CMK (cell line): ENCODE measurements around the gene OR2W1.

Source experiments
- DNase-seq: peaks from one replicate; pipeline ENCODE4 v3.0.0-alpha.2; 2010; ENCODE audit warnings: low read depth

Gene OR2W1

DNA sequence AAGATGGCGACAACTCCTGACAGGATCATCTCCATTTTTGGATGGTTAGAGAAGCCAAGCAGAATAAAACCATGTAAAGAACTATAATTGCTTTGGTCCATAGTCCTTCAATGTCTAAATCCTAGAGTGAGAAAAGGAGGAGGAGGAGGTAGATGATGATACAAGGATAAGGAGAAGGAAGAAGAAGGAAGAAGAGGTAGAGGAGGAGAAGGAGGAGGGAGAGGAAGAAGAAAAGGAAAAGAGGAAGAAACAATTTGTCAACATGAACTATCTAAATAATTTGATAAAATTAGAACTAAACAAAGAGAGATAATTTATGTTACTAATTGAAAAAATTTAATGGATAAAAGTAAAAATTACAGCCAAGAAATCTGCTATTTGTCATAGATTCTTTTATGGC is at the start of gene OR2W1:
OR2W1 (minus strand) TSS at position 101 of the 400 bp plus-strand sequence; CDS start at position 101, 0 bp downstream.
- no peak for DNase-seq

GRCh38 chr6:29092957-29093356 is 48.0 kb upstream of the OR2W1 start:
- DNase-seq = no peak

- no peak for DNase-seq
These were observed 42.2 kb upstream of the OR2W1 start, which contains the start of gene OR2B3 for GRCh38 chr6:29087213-29087612. Gene OR2B3, minus strand, starts transcription at chr6:29087313. Its CDS starts 65 bp downstream, at chr6:29087248.

DNA sequence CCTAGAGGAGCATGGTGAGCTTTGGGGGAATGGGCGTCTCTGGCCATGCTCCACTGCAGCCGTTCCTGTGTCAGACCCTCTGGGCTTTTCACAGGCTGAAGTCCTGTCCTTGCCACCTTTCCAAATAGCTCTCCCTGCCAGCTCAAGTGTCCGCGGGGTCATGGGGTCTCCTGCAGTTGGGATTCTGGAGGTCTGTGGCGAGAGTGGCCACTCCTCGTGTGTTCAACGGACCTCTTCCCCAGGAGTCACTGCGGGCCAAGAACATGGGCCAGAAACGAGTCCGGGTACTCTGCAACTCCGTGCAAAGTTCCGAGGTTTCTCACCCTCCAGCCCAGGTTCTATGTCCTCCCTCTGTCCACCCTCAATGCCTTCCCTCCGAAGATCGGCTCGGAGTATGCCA is 37.5 kb upstream of the OR2W1 start:
- no peak for DNase-seq

DNA sequence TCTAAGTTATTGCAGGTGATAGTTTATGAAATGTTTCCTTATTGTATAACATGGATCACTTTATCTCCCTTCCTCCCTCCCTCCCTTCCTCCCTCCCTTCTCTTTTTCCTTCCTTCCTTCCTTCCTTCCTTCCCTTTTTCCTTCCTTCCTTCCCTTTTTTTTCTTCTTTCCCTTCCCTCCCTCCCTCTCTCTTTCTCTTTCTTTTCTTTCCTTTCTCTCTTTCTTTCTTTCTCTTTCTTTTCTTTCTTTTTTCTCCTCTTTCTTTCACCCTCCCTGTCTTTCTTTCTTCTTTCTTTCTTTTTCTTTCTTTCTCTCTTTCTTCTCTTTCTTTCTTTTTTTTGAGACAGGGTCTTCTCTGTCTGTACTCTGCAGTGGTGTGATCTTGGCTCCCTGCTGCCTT is 36.3 kb upstream of the OR2W1 start:
- no peak for DNase-seq

- no peak for DNase-seq
These were observed 34.2 kb upstream of the OR2W1 start for GRCh38 chr6:29079203-29079602.

GRCh38 chr6:29071831-29072723 is 27.1 kb upstream of the OR2W1 start:
- peak; percentile 9 for DNase-seq

DNA sequence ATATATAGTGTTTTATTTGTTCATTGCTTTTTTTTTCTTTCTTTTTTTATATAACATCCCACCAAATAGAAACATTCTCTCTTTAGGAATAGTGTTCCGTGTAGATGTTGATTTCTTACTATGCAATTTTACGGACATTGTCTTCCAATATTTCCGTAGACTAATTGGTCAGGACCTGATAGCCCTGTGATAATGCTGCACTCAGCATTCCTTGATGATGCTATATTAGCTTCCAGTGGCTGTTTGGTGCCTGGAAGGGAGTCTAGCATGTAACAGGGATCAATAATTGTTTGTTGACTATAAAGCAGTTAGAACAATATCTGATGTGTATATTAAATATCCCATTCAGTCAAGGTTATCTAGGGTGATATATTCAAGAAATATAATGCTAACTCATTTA is 6.7 kb upstream of the OR2W1 start:
- DNase-seq = no peak

GRCh38 chr6:29035951-29036350 is 9.0 kb downstream of the OR2W1 start:
- DNase-seq = no peak

DNA sequence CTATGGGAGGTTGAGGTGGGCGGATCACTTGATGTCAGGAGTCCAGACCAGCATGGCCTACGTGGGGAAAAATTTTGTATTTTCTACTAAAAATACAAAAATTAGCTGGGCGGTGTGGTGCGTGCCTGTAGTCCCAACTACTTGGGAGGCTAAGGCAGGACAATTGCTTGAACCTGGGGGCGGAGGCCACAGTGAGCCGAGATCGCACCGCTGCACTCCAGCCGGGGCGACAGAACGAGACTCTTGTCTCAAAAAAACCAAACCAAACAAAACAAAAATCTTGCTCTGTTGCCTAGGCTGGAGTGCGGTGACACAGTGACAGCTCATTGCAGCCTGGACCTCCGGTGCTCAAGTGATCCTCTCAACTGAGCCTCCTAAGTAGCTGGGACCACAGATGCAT is 16.2 kb downstream of the OR2W1 start:
- DNase-seq = no peak

DNA sequence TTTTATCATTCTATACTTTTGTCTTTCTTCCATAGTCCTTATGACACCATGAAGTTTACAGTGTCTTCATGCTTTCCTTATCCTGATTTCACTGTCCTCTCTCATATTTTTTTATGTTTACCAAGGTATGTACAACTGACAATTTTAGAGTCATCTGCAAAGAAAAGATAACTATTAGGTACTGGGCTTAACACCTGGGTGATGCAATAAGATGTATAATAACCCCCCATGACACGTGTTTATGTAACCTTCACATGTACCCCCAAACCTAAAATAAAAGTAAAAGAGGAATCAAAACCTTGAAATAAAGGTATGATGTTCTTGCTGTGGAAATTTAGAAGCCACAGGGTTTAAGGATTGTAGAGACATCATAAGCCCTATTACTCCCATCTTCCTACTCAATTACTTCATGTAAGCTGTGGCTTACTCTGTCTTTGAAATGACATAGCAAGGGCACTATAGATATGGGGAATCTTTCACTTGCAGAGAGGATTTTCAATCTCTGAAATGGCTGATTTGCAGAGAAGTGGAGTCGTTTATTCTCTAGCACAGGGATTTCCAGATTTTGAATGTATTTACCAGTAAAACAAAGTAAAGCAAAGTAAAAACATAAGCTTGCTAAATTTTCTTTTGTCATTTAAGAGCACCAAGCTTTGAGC is 18.9 kb downstream of the OR2W1 start:
- DNase-seq = no peak

DNA sequence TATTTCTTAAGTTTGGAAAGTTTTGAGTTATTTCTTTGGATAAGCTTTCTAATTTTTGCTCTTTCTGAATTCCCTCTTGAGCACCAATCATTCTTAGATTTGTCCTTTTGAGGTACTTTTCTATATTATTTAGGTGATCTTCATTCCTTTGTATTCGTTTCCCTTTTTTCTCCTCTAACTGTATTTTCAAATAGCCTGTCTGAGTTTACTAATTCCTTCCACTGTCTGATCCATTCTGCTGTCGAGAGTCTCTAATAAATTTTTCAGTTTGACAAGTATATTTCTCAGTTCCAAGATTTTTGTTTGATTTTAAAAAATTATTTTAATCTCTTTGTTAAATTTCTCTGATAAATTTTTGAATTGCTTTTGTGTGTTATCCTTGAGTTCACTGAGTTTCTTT is 23.5 kb downstream of the OR2W1 start:
- no peak for DNase-seq

DNA sequence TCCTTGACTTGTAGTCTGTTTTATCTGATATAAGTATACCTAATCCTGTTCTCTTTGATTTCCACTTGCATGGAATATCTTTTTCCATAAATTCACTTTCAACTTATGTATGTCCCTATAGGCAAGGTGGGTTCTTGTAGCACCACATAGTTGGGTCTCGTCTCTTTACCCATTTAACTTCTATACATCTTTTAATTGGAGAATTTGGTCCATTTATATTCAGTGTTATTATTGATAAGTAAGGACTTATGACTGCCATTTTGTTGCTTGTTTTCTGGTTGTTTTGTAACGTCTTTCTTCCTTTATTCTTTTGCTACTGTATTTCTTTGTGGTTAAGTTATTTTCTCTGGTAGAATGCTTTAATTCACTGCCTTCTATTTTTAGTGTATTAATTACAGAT is 25.3 kb downstream of the OR2W1 start:
- DNase-seq = no peak

DNA sequence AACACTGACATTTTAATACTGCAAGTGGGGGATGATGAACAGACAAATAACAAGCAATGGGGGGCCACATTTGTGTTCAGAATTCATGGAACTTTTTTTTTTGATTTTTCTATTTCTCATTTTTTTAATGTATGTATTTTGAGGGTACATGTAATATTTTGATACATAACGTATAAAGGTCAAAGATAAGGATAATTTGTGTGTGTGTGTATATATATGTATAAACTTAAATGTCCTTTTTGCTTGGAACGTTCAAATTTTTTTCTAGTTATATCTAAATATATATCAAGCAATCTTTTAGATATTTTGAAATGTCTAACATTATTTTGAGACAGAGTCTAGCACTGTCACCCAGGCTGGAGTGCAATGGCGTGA is 27.6 kb downstream of the OR2W1 start:
- DNase-seq = no peak

GRCh38 chr6:29016559-29017427 is 28.2 kb downstream of the OR2W1 start:
- DNase-seq = peak; percentile 75

GRCh38 chr6:29014729-29015608 is 30.0 kb downstream of the OR2W1 start:
- no peak for DNase-seq

DNA sequence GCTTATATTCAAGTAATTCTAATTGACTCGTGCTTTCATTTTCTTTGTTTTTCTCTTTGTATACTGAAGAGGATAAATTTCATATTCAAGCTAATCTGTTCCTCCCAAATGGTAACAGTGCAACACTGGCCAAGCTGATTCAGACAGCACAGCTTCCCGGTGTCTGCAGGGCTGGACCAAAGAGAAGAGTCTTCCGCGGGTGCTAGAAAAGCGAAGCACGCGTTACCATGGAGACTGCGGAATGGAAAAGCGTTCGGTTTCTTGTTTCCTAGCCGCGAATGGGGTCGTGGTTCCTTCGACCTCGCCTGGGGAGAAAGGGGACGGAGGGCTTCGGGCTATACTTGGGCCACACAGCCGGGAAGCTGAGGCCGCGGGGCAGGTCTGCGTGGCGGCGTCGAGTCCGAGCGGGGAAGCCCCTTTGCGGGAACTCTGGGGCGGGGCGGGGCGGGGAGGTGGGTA is 33.7 kb downstream of the OR2W1 start:
- DNase-seq = peak; percentile 62

DNA sequence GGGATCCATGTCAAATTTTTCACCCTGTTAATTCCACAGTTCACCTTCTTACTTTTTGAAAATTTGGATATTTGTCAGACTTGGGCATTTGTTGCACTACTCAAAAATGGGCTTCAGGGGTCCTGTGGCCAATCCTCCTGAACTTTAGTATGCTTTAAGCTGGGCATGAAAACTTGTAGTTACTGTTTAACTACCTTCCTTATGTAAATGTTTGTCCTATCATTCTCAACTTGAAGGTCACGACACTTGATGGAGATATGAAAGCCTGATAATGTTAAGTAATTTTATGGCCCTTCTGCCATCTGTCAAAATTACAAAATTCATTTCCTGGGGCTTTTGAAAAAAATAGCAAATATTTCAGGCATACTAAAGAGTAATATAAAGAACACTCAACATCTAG is 35.6 kb downstream of the OR2W1 start:
- no peak for DNase-seq

- no peak for DNase-seq
These were observed 36.9 kb downstream of the OR2W1 start for GRCh38 chr6:29008089-29008488.

DNA sequence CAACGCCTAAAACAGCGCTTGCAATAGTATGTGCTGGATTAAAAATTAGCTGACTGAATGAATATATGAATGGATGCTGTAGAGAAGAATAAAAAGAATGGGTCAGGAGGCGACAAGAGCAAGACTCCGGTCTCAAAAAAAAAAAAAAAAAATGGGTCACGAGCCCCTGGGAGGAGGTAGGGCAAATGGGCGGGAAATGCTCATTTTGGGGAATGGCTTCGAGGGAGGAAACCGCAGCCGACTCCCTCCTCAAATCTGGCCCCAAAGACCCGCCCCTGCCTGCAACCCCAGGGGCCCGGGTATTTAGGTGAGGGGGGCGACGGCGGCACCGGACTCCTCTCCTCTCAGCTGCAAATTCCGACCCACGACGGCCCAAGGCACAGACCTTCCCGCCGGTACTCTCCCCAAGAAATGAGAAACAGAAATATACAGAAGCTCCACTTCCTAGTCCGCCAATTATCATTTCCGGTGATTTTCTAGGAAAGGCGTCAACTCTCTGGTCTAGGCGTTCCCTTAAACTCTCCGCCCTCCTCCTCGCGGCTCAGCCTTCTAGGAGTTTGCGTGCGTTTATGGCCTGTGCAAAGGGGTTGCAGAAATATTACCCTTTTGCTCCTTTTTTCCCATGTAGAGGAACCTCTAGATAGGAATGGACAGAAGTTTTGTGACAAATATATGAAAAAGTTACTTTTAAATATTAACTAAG is 39.6 kb downstream of the OR2W1 start, which contains the start of gene ZNF311:
ZNF311 (minus strand) TSS at position 133 of the 703 bp plus-strand sequence. CDS start 1,361 bp downstream, outside the sequence.
- DNase-seq = peak; percentile 54
